Activated T-helper 2 cell treated with anti-CD3 and anti-CD28 coated beads, Interferon-gamma antibody, Interleukin-2, Interleukin-4, amounts not matched to agents 10 μg/mL and 5 μg/mL and 100 μg/mL, durations not matched to agents 14 hours and 24 hours and 36 hours (primary cell): ENCODE results near the gene TNS2. TPM values are rescaled to one million over a fixed set of nuclear protein-coding genes. Genes with fewer than 3 reads are reported as not detected.

ENCODE experiments used
- DNase-seq: peaks from one replicate; pipeline ENCODE4 v3.0.0; 2021; ENCODE audit warnings: low spot score
- H3K27ac Mint-ChIP-seq: one replicate; pipeline ENCODE4 v1.8.0; 2021; ENCODE audit warnings: mixed read lengths
- H3K27me3 Mint-ChIP-seq: one replicate; pipeline ENCODE4 v1.8.0; 2021; ENCODE audit warnings: low read depth, mixed read lengths
- H3K36me3 Mint-ChIP-seq: one replicate; pipeline ENCODE4 v1.8.0; 2021; ENCODE audit warnings: low read depth, mixed read lengths
- H3K4me1 Mint-ChIP-seq: one replicate; pipeline ENCODE4 v1.8.0; 2021; ENCODE audit warnings: low read depth, mixed read lengths
- H3K4me3 Mint-ChIP-seq: one replicate; pipeline ENCODE4 v1.8.0; 2021; ENCODE audit warnings: low read depth, mild to moderate bottlenecking, moderate library complexity, mixed read lengths
- H3K9me3 Mint-ChIP-seq: one replicate; pipeline ENCODE4 v1.8.0; 2021; ENCODE audit warnings: mixed read lengths
- intact Hi-C: fragments of 100-400 bp; cut with micrococcal nuclease; formaldehyde crosslinking; loops from one replicate; pipeline ENCODE4 v1.15.1; 2023
- total RNA-seq: library from RNA; stranded (reverse); gene quantifications from 2 replicates; pipeline ENCODE4 v1.2.3, GENCODE V29; 2022

Gene TNS2
- total RNA-seq, 1 donor from 2014 or later = 4.7 TPM

DNA sequence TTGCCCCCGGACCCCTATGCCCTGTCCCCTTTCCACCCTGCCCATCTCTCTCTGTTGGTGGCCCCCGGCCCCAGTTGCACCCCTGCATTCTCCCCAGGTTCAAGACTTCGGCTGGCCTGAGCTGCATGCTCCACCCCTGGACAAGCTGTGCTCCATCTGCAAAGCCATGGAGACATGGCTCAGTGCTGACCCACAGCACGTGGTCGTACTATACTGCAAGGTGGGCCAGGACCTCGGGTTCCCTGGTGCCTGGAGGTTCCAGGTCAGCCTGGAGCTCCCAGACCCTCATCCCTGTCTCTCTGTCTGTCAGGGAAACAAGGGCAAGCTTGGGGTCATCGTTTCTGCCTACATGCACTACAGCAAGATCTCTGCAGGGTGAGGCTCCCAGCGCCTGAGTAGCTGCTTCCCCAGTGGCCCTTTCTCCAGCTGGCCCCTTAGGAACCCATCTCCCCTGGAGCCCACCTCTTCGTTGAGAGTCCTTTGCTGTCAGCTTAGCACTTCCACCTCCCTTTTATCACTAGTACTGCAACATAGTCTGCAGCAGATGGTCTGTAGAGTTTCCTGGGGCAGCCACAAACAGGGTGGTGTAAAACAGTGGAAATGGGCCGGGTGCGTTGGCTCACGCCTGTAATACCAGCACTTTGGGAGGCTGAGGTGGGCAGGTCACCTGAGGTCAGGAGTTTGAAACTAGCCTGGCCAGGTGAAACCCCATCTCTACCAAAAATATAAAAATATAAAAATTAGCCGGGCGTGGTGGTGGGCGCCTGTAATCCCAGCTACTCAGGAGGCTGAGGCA, 5.8 kb downstream of the TNS2 start:
- DNase-seq = no peak
- H3K9me3 Mint-ChIP-seq = no peaks in the 10 kb centered on the region
- H3K27me3 Mint-ChIP-seq = no peaks in the 10 kb centered on the region
- peaks cover 6% of the 10 kb centered on the region for H3K4me1 Mint-ChIP-seq
- no peak overlapping the region for H3K27ac Mint-ChIP-seq
- no peaks in the 10 kb centered on the region for H3K36me3 Mint-ChIP-seq
- intact Hi-C loops = no loop called here
- H3K4me3 Mint-ChIP-seq = peak overlapping the region; percentile 3

DNA sequence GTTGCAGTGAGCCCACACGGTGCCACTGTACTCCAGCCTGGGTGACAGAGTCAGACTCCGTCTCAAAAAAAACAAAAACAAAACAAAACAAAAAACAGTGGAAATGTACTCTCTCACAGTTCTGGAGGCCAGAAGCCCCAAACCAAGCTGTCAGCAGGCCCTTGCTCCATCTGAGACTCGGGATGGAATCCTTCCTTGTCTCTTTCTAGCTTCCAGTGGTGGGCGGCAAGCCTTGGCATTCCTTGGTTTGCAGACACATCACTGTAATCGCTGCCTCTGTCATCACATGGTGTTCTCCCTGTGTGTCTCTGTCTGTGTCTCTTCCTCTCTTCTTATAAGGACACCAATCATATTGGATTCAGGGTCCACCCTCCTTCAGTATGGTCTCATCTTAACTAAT, 6.4 kb downstream of the TNS2 start:
- no peaks in the 10 kb centered on the region for H3K27me3 Mint-ChIP-seq
- no peak overlapping the region for H3K27ac Mint-ChIP-seq
- no peaks in the 10 kb centered on the region for H3K9me3 Mint-ChIP-seq
- intact Hi-C loops = no loop called here
- no peak overlapping the region for H3K4me3 Mint-ChIP-seq
- peaks cover 6% of the 10 kb centered on the region for H3K4me1 Mint-ChIP-seq
- no peak for DNase-seq
- H3K36me3 Mint-ChIP-seq = no peaks in the 10 kb centered on the region

GRCh38 chr12:53056901-53057300, 7.0 kb downstream of the TNS2 start:
- no peak for DNase-seq
- no peaks in the 10 kb centered on the region for H3K36me3 Mint-ChIP-seq
- H3K27me3 Mint-ChIP-seq = no peaks in the 10 kb centered on the region
- intact Hi-C loops = no loop called here
- H3K4me3 Mint-ChIP-seq = no peak overlapping the region
- H3K9me3 Mint-ChIP-seq = no peaks in the 10 kb centered on the region
- peaks cover 6% of the 10 kb centered on the region for H3K4me1 Mint-ChIP-seq
- no peak overlapping the region for H3K27ac Mint-ChIP-seq

DNA sequence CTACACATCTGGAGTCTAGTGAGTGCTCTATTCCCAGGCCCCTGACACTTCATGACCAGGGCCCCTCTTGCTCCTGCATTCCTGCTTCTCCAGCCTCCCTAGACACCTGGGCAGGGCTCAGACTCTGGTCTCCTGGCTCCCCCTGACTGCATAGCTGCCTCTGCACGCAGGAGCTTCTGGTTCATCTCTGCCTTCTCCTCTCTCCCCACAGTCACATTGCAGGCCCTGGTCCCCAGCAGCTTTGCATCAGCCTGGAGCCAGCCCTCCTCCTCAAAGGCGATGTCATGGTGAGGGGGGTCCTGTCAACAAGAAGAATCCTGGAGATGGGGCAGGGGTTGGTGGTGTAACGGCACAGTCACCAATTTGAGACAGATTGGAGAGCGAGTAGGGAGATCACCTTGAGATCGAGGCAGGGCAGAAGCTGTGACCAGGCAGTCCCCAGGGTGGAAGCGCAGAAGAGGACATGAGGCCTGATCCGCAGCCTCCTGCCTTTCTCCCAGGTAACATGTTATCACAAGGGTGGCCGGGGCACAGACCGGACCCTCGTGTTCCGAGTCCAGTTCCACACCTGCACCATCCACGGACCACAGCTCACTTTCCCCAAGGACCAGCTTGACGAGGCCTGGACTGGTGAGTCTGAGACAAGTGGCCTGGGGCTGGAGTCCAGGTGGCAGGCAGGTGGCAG, 8.1 kb downstream of the TNS2 start:
- Mint-ChIP-seq H3K4me3 (no peak overlapping the region), H3K27ac (no peak overlapping the region), H3K4me1 (peaks cover 6% of the 10 kb centered on the region), H3K27me3 (no peaks in the 10 kb centered on the region), H3K9me3 (no peaks in the 10 kb centered on the region), H3K36me3 (no peaks in the 10 kb centered on the region)
- no peak for DNase-seq
- intact Hi-C loops = no loop called here

- H3K4me1 Mint-ChIP-seq = peaks cover 3% of the 10 kb centered on the region
- intact Hi-C loops = no loop called here
- H3K27me3 Mint-ChIP-seq = no peaks in the 10 kb centered on the region
- DNase-seq = no peak
- H3K36me3 Mint-ChIP-seq = peaks cover 3% of the 10 kb centered on the region
- no peak overlapping the region for H3K4me3 Mint-ChIP-seq
- no peak overlapping the region for H3K27ac Mint-ChIP-seq
- H3K9me3 Mint-ChIP-seq = no peaks in the 10 kb centered on the region
These were observed 9.0 kb downstream of the TNS2 start for GRCh38 chr12:53058674-53059433.

- H3K4me3 Mint-ChIP-seq = no peak overlapping the region
- no peak for DNase-seq
- H3K36me3 Mint-ChIP-seq = peaks cover 8% of the 10 kb centered on the region
- intact Hi-C loops = no loop called here
- no peaks in the 10 kb centered on the region for H3K9me3 Mint-ChIP-seq
- no peaks in the 10 kb centered on the region for H3K27me3 Mint-ChIP-seq
- H3K27ac Mint-ChIP-seq = no peak overlapping the region
- H3K4me1 Mint-ChIP-seq = no peaks in the 10 kb centered on the region
These were observed 9.7 kb downstream of the TNS2 start for GRCh38 chr12:53059434-53060063.

DNA sequence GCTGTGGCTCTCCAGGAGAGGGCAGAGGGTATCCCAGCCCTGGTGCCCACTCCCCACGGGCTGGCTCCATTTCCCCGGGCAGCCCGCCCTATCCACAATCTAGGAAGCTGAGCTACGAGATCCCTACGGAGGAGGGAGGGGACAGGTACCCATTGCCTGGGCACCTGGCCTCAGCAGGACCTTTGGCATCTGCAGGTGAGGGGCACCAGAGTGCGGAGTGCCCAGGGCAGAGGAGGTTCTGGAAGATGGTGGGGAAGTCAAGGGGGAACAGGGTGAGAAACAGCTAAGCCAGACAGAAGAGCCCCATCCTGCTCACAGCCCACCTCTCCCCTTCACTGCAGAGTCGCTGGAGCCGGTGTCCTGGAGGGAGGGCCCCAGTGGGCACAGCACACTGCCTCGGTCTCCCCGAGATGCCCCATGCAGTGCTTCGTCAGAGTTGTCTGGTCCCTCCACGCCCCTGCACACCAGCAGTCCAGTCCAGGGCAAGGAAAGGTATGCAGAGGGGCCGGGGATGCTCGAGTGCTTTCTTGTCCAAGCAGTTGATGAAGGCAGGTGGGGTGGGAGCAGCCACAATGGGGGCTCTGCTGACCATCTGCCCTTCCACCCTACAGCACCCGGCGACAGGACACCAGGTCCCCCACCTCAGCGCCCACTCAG, 10.3 kb downstream of the TNS2 start:
- no peaks in the 10 kb centered on the region for H3K27me3 Mint-ChIP-seq
- no peak overlapping the region for H3K27ac Mint-ChIP-seq
- H3K4me3 Mint-ChIP-seq = no peak overlapping the region
- intact Hi-C loops = no loop called here
- DNase-seq = no peak
- peaks cover 14% of the 10 kb centered on the region for H3K36me3 Mint-ChIP-seq
- no peaks in the 10 kb centered on the region for H3K9me3 Mint-ChIP-seq
- no peaks in the 10 kb centered on the region for H3K4me1 Mint-ChIP-seq

DNA sequence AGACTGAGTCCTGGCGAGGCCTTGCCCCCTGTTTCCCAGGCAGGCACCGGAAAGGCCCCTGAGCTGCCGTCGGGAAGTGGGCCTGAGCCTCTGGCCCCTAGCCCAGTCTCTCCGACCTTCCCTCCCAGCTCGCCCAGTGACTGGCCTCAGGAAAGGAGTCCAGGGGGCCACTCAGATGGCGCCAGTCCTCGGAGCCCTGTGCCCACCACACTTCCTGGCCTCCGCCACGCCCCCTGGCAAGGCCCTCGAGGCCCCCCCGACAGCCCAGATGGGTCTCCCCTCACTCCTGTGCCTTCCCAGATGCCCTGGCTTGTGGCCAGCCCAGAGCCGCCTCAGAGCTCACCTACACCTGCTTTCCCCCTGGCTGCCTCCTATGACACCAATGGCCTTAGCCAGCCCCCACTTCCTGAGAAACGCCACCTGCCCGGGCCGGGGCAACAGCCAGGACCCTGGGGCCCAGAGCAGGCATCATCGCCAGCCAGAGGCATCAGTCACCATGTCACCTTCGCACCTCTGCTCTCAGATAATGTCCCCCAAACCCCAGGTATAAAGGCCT, 10.9 kb downstream of the TNS2 start:
- Mint-ChIP-seq H3K4me1 (no peaks in the 10 kb centered on the region), H3K9me3 (no peaks in the 10 kb centered on the region), H3K36me3 (peaks cover 17% of the 10 kb centered on the region), H3K27me3 (no peaks in the 10 kb centered on the region), H3K4me3 (no peak overlapping the region), H3K27ac (no peak overlapping the region)
- no peak for DNase-seq
- intact Hi-C loops = no loop called here

- H3K4me1 Mint-ChIP-seq = peaks cover 3% of the 10 kb centered on the region
- intact Hi-C loops = no loop called here
- H3K36me3 Mint-ChIP-seq = peaks cover 24% of the 10 kb centered on the region
- no peak for DNase-seq
- no peak overlapping the region for H3K4me3 Mint-ChIP-seq
- H3K27me3 Mint-ChIP-seq = no peaks in the 10 kb centered on the region
- no peak overlapping the region for H3K27ac Mint-ChIP-seq
- no peaks in the 10 kb centered on the region for H3K9me3 Mint-ChIP-seq
These were observed 11.6 kb downstream of the TNS2 start for GRCh38 chr12:53061404-53062010.

DNA sequence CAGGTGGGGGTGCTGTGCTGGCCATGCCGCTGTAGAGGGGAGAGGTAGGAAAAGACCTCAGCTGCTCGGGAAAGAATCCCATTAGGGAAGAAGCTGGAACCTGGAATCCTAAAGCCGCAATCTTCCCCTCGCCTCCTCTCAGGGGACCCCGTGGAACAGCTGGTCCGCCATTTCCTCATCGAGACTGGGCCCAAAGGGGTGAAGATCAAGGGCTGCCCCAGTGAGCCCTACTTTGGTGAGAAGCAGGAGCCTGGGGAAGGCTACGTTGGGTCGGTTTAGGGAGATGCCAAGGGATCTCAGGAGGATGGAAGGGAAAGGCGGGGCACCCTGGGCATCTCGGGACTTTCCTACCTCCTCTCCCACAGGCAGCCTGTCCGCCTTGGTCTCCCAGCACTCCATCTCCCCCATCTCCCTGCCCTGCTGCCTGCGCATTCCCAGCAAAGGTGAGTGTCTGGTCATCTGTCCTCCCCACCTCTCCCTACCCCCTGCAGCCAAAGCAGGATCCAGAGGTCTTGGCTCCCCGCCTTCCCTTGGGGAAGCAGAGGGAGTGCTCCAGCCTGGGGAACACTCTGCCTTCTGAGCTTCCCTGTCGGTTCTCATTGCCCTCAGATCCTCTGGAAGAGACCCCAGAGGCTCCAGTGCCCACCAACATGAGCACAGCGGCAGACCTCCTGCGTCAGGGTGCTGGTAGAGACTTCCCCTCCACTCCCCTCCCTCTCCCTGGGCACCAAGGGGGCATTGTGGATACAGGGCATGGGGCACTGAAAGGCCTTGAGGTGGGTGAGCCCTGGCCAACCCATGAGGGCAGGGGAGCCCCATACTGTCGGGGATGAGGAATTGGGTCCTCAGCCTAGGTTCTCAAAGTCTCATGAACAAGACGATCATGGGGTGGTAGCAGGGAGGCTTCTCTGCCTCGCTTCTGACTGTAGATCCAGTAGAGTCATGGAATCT, 12.4 kb downstream of the TNS2 start:
- no peak for DNase-seq
- Mint-ChIP-seq H3K27me3 (no peaks in the 10 kb centered on the region), H3K4me1 (peaks cover 3% of the 10 kb centered on the region), H3K4me3 (no peak overlapping the region), H3K9me3 (no peaks in the 10 kb centered on the region), H3K36me3 (peaks cover 31% of the 10 kb centered on the region), H3K27ac (no peak overlapping the region)
- intact Hi-C loops = no loop called here

- Mint-ChIP-seq H3K4me3 (no peak overlapping the region), H3K36me3 (peaks cover 31% of the 10 kb centered on the region), H3K27me3 (no peaks in the 10 kb centered on the region), H3K4me1 (peaks cover 3% of the 10 kb centered on the region), H3K27ac (no peak overlapping the region), H3K9me3 (no peaks in the 10 kb centered on the region)
- no peak for DNase-seq
- intact Hi-C loops = no loop called here
These were observed 13.3 kb downstream of the TNS2 start for GRCh38 chr12:53062977-53063707.
